ENCODE results near the gene KCNK15.
A peak's percentile ranks its signal among the peaks of the same experiment; 100 is the strongest.

Gene KCNK15

DNA sequence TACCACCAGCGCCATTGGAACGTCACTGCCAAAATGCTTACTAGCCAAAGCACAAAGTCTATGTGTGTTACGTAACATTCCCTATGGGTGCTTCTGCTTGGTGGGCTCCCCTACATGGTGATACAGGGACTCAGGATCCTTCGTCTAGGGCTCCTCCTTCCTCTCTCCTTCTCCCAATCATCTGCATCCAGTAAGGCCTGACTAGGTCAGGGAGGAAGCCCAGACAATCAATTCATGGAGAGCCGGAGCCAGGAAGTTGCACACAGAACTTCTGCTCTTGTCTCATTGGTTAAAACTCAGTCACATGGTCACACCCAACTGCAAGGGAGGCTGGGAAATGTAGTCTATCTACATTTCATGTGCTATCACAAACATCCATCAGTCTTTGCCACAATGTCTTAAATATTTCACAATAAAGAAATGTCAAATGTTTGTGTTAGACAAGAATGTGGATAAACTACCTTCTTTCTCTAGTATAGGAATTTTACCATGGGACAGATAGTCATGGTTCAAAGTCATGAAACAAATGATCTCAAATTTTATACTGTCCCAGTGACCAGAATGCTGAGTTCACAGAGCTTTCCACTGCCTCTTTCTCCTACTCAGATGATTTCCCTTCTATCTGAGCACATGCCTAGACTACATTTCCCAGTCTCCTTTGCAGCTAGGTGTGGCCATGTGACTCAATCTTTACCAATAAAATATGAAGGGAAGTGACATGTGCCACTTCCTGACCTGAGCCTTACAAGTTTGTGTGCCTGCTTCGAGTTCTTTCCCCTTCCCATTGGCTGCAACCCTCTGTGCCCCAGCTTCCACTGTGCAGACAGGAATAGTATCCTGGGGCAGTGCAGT lies 9.3 kb upstream of the KCNK15 start:
- DNase-seq, result no peak

DNA sequence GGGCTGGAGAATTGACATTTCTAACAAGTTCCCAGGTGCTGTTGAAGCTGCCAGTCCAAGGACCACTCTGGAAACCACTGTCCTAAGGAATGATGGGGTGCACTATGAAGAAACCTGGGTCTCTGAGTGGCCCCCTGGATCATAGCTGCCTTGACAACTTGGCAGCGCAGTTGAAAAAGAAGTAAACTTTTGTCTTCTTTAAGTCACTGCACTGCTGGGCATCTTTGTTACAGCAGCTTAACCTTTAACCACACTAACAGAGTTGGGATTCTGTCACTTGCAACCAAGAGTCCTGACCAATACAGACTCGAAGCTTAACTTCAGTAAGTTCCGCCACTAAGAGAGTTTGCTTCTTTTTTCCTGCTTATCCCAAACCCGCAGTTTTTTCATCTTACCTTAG lies 8.5 kb upstream of the KCNK15 start:
- DNase-seq, result no peak

DNA sequence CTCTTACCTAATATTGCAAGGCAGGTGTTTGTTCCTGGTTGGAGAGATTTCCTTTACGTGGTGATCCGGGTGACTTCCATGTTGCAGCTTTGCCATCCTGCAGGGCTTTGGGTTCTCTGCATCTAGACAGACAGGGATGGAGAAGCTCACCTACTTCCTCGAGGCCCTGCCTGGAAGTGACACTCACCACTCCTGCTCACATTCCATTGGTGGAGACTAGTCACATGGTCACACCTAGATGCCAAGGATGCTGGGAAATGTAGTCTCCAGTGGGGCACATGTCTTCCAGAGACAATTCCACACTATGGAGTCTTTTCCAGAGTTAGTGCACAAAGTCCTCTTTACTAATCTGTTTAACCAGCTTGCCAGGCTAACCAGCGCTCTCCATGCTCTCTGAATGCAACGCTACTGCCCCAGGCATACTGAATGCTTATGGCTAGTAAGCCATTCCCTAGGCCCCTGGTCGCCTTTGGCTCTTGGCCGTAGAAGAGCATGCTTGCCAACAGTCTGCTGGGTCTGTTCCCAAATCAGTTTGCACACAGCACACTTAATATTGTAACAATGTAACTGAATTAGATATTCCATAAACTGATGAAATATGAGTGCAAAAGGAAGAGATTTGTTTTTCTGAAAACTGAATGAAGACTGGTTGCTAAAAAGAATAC lies 6.7 kb upstream of the KCNK15 start:
- peak; percentile 43 for DNase-seq

DNA sequence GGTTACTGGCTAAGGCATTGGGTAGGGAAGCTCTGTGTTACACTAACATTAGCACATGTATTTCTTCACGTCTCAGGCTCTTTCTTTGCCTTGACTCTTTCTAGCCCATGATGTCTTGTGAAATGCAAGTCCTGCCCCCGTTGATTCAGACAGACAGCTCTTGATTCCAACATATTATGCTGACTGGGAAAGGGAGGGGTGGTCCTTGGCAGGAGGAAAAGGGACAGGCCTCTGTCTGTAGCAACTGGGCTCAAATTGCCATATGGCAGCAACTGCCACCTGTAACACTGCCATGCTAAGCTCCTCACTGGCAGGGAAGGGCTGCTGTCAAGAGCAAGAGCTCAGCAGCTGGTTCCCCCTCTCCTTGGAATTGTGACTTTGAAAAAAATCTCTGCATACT lies 5.7 kb upstream of the KCNK15 start:
- no peak for DNase-seq

DNA sequence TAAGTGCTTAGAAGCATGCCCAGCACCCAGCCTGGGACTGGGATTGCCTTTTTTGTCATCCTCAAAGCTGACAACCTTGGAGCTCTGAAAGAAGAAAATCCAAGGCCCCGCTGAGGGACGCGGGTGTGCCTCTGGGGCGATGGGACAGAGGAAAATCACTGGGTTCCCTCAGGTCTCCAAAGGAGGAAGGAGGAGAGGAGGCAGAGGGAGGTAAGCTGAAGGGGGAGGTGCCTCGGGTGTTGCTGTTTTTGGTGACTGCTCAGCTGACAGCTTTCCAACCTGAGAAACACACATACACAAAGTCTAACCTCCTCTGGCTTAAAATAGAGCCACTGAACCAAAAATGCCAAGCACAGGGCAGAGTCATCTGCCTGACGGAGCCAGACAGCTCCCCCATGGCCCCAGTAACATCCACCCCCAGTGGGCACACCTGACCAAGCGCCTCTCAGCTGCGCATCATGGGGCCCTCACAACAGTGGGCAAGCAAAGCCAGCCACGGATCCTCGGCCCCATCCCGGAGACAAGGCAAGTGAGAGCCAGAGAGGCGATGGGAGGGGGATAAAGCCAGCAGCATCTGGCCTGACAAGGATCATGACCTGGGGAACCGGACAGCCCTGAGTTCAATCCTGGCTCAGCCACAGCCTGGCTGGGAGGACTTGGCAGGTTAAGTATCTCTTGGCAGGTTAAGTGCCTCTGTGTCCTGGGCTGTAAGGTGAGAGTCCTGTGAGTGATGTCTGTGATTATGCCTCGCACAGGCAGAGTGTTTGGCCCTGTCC lies 3.2 kb upstream of the KCNK15 start:
- DNase-seq, result no peak

DNA sequence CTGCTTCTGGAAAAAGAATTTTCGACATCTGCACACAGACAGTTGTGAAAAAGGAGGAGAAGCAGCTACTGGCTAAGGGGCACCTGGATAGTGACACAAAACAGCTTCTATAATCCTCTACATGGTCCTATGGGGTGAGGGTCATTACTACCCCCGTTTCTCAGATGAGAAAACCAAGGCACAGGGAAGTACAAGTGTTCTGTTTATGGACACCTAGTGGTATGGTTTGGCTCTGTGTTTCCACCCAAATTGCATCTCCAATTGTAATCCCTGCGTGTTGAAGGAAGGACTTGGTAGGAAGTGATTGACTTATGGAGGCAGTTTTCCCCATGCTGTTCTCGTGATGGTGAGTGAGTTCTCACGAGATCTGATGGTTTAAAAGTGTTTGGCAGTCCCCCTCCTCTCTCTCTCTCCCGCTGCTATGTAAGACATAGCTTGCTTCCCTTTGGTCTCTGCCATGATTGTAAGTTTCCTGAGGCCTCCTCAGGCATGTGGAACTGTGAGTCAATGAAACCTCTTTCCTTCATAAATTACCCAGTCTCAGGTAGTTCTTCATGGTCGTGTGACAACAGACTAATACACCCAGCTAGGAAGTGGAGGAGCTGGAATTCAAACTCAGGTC lies 2.5 kb upstream of the KCNK15 start:
- no peak for DNase-seq

DNA sequence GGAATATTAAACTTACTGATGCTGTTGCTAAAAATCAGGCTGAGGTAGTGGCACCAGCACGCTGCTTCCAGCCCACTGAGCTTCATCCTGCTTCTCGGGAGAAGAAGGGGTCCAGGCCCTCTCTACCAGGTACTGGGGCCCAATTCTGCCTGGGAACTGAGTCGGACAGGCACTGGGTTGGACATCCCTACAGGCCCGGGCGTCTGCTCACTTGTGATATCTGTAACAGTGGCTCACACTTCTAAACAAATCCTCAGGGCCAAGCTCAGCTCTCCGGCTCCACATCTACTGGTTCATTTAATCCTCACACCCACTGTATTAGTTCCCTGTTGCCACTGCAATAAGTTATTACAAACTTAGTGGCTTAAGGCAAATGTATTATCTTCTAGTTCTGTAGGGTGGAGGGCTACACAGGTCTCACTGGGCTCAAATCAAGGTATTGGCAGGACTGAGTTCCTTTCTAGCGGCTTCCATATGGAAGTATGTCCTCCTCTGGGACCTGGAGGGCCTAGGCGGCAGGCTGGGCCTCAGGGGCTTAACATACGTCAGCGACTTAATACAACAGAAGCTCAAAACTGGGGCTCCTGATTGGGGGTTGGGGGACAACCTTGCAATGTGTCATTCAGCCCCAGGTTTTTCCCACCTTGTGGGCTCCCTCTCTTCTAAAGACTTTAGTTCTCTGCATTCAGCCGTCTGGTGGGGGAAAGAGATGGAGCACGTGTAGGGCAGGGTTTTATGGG lies 1.6 kb upstream of the KCNK15 start:
- DNase-seq, result no peak

DNA sequence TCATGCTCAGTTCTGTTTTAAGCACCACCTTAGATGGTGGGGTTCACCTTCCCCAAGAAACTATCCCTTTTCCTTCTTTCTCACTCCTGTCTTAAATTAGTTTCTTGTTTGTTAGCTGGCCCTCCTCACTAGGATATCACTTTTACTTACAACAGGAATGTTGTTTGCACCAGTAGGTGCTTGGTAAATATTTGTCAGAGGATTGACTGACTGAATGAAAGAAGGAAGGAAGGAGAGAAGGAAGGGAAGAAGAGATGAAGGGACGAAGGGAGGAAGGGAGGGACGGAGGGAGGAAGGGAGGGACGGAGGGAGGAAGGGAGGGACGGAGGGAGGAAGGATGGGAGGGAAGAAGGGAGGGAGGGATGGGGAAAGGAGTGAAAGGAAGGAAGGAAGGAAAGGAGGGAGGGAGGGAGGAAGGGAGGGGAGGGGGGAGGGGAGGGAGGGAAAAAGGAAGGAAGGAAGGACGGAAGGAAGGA lies 505 bp upstream of the KCNK15 start:
- DNase-seq, result no peak

DNA sequence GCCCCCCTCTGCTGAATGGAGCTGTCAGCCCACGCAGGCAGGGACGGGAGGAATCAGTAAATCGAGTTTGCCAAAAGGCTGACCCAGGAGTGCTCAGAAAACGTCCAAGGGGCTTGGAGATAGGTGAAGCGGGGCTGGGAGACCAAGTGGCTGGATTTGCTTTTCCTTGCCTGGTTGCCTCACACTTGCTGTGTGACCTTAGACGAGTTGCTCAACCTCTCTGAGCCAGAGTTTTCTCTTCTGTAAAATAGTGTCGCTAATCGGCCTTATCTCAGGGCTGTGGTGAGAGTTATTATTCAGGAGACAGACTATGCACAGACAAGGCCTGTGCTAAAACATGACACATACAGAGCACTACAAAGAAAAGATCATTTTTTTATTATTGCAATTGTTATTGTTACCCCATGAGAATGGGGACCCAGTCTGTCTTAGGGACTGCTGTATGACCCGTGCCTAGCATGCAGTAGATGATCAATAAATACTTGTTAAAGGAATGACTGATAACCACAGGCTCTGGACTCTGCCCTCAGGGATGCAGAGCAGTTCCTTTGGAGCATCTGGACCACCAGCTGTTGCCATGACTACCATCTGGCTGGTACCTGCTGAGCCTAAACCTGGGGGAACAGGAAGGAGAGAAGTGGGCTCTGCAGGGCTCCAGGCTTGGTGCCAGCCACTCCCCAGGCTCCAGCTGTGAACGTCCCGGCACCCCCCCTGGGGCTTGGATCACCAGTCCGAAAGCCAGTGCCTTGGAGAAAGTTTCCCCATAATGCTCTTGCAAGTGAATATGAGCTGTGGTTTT lies 901 bp downstream of the KCNK15 start:
- DNase-seq, result peak; percentile 89

DNA sequence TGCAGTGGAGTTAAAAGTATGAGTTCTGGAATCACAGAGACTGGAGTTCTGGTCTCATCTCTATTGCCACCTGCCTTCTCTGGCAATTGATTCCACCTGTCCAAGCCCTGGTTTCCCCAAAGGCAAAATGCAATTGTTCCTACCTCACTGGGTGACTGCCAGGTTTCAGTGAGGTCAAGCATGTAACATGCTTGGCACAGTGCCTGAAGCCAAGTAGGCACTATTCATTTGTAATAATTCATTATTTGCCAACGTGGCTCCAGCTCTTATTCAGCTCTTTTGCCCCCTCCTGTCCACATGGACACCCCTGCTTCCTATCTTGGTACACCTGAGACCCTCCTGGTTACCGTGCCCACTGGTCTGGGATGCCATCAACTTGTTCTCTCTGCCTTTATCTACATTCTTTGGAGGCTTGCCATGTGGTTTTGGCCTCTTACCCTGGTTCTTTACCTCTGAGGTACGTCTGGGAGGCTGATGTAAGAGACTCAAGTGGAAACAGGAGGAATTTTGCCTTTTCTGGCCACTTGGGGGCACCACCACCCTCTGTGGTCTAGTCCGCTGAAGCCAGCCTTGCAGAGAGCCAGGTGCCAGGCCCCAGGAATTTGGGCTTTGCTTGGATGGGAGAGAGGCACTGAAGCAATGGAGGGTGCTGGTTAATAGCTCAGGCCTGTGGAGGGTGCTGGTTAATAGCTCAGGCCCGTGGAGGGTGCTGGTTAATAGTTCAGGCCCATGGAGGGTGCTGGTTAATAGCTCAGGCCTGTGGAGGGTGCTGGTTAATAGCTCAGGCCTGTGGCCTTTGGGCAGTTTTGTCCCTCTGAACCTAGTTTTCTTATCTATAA lies 1.7 kb downstream of the KCNK15 start:
- peak; percentile 91 for DNase-seq

DNA sequence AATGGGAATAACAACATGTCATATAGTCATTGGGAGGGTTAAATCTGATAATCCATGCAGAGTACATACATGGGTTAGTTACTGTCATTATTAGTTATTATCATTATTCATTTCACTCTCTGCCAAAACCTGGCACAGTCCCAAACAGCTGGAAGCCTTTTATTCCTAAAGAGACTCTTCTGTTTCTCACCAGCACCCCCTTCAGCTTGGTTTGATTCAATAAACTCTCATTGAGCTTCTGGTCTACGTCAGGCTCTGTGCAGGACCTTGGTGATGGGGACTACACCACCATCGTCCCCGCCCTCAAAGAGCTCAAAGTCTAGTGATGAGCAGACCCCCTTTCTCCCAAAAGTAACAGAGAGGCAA lies 2.3 kb downstream of the KCNK15 start:
- DNase-seq, result no peak

DNA sequence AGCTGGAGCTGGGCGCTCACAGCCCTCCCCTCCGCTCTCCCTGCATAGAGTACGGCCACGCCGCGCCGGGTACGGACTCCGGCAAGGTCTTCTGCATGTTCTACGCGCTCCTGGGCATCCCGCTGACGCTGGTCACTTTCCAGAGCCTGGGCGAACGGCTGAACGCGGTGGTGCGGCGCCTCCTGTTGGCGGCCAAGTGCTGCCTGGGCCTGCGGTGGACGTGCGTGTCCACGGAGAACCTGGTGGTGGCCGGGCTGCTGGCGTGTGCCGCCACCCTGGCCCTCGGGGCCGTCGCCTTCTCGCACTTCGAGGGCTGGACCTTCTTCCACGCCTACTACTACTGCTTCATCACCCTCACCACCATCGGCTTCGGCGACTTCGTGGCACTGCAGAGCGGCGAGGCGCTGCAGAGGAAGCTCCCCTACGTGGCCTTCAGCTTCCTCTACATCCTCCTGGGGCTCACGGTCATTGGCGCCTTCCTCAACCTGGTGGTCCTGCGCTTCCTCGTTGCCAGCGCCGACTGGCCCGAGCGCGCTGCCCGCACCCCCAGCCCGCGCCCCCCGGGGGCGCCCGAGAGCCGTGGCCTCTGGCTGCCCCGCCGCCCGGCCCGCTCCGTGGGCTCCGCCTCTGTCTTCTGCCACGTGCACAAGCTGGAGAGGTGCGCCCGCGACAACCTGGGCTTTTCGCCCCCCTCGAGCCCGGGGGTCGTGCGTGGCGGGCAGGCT lies 4.6 kb downstream of the KCNK15 start:
- DNase-seq, result no peak

DNA sequence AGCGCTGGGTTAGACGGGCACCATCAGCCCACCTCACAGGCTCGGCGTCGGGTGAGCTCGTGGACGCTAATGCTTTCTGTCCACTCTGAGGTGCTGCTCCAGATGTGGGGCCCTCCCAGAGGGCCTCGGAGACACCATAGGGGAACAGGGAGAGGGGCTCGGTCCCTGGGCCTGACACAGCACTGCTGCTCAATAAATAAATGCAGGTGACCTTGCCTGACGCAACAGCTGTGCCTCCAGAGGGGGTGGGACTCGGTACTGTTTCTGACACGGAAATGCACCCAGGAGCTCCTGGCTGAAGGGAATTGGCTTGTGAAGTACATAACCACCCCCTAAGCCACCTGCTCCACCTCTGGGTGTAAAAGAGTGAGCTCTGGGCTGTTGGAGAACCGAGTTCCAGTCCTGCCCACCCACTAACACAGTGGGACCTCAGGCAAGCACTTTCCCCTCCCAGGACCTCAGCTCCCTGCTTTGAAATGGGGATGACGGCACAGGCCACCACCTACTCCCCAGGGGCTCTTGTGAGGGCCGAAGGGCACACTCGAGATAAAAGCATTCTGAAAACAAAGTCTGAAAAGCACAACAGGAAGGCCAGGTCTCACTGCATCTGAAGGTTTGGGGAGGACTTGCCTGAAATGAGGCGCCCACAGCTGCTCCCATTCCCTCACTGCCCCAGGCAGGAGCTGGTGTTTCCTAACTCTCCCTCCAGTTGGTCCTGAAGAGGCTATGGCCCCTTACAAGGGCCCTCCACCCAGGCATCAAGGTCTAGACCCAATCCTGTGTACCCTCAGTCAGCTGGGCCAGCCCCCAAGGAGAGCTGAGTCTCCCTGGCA lies 6.7 kb downstream of the KCNK15 start:
- no peak for DNase-seq

DNA sequence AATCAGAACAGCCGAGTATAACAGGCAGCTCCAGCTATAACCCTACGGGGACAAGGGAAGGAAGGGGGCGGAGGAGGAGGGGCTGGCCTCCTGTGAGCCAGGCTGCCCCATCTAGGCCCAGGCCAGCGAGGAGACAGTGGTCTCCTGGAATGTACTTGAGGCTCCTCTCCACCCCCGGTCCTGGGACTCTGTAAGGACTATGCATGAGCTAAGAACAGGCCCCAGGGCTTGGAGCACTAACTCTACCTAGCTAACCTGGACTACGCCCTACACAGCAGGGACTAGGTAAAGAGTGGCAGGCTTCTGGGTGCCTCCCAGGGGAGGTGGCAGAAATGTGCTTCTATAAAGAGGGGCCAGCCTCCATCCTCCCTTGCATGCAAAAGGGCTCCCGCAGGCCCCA lies 8.9 kb downstream of the KCNK15 start:
- no peak for DNase-seq

DNA sequence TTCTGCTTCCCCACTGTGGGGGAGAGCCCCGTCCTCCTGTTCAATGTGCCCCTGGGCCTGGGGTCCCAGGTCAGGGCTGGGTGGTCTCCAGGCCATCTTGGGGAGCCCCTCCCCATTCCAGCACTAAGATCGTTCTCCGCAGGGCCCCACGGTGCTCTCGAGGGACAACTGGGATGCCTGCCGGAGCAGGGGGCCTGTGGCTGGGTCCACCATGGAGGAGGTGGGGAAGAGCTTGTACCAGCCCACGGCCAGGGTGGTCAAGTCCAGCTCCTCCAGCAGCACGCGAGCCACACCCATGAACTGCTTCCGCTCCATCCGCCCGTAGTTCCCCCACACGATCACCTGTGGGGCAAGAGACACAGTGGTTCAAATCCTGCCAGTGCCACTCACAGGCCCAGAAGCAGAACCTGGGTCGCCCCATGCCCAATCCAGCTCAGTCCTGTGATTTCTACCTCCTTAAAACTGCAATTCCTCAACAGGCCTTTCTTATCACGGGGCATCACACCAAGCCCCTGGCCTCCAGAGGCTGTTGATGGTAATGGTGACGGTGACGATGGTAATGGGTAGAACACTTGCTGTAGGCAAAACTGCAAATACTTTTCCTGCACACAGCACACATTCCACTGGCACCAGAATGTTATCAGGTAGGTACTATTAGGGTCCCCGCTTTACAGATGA lies 10.5 kb downstream of the KCNK15 start:
- DNase-seq, result no peak

DNA sequence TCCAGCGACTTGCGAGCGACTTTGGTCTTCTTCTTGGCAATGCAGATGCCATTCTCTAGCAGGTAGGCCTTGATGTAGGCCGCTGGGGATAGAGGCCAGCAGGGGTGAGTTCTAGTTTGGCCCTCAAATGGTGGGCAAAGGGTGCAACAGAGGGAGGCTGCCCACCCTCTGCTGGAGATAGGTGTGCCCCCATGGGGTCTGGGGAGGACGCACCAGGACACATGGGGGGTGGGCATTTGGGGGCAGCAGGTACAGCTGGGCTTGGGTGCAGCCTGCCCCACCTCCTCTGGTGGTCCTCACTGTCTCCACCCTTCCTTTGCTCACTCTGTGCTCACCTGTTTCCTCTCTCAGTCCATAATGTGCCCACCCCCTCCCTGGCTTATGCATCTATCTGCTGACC lies 11.3 kb downstream of the KCNK15 start:
- DNase-seq, result no peak

DNA sequence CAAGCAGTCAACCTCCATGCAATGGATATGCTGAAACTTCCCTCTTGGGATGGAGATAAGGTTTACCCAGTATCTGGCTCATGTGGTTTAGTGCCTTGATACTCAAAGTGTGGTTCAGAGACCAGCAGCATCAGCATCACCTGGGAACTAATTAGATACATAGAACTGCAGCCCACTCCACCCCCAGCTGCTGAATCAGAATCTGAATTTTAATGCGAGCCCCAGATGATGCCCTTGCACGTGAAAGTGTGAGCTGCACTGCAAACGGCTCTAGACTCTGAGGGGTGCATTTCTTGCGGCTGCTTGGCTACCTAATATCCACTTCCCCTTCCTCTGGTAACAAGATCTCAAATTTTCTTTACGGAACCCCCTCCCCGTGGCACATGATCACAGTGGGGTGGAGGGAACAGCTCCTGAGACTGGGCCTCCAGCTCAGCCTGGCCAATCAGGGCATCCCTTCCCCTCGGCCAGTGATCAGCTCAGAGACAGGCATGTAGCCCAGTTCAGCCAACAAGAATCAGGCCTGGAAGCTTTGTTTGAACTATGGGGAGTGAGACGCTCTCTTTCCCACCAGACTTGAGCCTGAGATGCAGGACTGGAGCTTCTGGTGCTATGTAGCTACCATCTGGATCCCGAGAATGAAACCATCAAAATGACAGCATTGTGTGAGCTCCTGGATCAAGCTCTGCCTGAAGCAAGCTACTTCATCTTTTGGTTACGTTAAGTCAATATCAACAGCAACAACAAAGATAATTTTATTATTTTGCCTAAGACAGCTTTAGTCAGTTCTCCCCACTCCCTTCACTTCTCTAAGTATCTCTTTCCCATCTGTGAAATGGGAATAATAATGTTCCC lies 12.8 kb downstream of the KCNK15 start:
- DNase-seq, result no peak

Data from NCI-H1092 (cell line).